ENCODE results near the gene SP3.
A peak's percentile ranks its signal among the peaks of the same experiment; 100 is the strongest.

The SP3 gene

GRCh38 chr2:173965372-173966025 is at the start of gene SP3:
TSS of gene SP3 (minus strand) at chr2:173965373. CDS start at chr2:173965171, 202 bp downstream.
- DNase-seq: peak; percentile 98

DNA sequence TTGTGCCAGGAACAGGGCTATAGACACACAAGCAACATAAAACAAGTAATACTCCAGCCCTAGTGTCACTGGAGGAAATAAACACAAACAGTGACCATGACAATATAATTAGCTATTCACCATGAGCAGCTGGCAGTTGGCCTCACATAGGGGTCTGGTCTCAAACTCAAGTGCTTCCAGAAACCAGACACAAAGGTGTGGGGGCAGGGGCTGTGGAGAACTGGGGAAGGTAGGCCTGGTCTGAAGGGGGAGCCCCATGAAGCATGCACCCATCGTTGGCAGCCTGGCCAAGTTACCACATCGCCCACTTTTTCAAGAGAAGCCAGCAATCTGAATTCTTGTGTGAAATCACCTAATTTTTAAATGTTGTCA is 49.5 kb upstream of the SP3 start:
- DNase-seq: no peak

DNA sequence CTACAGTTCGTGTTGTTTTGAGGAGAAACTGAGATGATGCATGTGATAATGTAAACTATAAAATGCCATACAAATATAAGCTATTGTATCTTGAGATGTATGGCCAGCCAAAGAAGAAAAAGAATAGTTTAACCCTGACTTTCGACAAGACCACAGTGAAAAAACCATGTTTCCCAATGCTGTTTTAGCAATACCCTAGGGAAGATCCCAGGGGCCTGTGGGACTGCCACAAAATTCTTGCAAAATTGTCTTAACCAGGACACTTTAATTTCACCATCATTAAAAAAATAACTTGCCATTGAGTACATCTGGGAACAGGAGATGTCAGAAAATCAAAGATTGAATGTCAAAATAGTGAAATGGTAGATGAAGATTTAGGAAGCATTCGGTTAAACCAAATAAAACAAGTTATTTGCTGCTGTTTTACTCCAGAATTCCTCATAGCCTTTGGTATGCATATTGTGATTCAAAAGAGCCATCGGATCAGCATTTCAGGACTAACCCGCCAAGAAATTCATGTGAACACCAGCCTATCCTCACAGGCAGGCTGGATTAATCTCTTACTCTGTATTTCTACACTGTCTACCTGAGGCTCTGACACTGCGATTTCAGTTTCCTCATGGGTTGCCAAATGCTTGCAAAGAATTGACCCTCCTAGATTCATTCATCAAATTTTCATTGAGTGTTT is 49.0 kb upstream of the SP3 start:
- DNase-seq: no peak

GRCh38 chr2:174013315-174013751 is 48.2 kb upstream of the SP3 start:
- DNase-seq: no peak

DNA sequence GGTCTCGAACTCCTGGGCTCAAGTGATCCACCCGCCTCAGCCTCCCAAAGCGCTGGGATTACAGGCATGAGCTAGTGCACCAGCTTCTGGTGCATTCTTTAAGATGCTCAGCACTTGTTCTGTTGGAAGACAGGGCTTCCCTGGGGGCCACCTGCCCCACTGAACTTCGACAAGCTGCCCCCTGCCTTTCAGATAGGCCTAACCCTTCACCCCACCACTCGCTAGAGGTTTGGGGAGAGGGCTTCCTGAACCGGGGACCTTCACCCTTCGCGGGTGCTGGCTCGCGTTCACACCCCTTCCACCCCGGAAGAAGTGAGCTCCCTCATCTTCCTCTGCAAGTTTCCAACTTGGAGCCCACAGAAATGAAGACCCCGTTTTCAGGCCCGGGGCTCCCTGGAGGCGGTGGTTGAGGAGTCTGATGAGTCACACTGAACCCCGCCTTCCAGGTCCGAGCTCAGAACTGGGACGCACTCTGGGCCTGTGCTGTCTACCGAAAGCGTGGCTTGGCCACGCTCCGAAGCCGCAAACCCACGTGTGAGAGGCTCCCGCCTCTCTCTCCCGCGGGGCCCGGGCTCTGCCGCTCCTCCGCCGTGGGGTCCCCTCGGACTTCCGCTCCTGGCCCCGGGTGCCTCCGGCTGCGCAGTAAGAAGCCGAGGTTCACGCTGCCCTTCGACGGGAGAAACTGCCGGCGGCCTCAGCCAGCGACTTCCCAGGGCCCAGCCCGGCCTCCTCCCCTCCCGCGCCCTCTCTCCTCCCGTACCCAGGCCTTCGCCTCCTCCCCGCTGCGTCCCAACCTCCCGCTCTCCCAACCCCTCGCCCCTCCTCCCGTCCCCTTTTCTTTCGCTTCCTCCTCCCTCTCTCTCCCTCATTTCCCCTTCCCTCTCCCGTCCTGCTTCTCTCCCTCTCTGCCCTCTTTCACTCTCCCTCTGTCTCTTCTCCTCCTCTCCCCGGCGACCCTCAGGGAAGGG is 47.5 kb upstream of the SP3 start:
- peak; percentile 60 for DNase-seq

DNA sequence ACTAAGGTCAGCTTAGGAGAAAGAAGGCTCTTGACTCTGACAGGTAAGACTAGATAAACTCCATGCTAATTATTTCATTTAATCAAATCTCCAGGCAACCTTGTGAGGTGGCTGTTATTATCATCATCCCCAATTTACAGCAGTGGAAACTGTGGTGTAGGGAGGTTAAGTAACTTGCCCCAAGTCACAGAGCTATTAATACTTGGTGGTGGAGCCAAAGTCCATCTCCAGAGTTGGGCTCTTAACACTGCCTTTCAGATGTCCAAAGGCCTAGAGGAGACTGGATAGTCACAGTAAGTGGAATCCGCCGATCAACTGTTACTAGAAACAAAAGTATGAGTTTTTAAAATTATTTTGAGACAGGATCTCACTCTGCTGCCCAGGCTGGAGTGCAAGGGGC is 46.6 kb upstream of the SP3 start:
- DNase-seq: no peak

GRCh38 chr2:174011173-174011572 is 46.0 kb upstream of the SP3 start:
- no peak for DNase-seq

DNA sequence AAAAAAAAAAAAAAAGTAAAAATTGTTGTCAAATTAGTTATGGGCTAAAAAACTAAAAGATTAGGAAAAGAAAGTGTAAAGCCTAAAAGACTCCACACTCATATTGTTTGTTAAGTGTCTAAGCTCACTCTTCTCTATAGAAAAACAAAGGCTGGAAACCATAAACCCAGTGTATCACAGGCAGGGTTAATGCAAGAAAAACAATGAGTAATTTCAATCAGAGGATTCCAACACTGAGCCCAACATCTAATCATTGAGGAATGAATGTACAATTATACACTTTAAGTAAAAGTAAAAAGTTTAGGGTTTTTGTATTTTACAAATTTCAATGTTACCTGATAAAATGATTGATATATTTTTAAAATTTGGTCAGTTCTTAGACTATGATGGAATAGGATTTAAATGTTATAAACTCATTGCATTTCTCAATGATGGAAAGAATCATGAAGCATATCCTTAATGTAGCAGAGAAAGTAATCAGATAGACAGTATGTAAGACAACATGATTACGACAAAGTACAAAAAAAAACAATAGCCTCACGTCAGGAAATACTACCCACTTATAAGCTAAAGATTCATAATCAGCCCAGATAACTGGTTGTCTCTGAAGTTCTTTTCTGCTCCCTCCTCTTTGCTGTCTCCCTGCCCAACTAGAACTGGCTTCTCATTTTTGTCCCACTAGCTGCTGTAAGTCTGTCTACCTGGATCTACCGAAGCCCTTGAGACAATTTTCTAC is 44.5 kb upstream of the SP3 start:
- peak; percentile 61 for DNase-seq

DNA sequence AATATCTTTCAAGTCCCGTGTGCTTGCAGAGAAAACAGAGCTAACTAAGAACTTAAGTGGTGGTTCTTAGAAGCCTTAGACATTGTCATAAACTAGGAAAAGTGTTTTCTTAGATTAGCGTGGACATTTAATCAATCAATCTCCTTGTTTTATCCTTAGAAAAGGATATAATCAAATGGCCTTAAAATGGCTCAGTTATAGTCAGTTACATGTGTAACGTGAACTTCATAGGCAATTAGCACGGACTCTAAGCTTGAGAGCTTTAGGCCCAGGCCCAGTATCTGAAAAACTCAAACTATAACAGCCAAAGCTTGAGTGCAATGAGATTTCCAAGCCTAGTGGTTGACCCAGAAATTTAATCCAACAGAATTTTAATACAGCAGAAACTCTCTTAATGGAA is 43.5 kb upstream of the SP3 start:
- DNase-seq: no peak

- peak; percentile 41 for DNase-seq
These were observed 41.8 kb upstream of the SP3 start for GRCh38 chr2:174007010-174007409.

GRCh38 chr2:174005801-174006419 is 40.7 kb upstream of the SP3 start:
- no peak for DNase-seq

GRCh38 chr2:174004905-174005605 is 39.9 kb upstream of the SP3 start:
- DNase-seq: peak; percentile 84

- DNase-seq: no peak
These were observed 38.8 kb upstream of the SP3 start for GRCh38 chr2:174003720-174004695.

DNA sequence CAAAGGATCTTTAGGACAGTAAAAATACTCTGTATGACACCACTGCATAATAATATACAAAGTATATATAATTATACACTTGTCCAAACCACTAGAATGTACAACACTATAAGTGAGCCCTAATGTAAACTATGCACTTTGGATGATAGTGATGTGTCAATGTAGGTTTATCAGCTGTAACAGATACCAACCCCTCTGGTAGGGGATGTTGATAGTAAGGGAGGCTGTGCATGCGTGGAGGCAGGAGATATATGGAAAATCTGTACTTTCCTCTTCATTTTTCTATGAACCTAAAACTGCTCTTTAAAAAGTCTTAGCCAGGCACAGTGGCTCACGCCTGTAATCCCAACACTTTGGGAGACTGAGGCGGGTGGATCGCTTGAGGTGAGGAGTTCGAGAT is 37.5 kb upstream of the SP3 start:
- DNase-seq: no peak

DNA sequence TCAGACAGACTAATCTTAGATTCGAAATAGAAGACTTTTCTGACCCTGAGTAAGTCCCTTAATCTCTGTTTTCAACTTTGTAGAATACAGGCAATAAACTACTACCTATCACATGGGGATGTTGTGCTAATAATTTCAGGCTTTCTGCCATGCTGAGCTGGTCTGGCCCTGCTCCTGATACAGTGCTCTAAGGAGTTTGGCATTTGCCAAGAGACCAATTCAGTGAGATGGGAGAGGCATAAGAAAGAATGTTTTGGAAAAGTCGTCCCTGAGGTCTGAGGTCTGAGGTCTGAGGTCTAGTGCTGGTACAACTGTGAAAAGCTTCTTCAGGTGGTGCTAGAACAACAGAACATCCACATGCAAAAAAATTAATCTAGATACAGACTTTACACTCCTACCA is 35.9 kb upstream of the SP3 start:
- DNase-seq: no peak

DNA sequence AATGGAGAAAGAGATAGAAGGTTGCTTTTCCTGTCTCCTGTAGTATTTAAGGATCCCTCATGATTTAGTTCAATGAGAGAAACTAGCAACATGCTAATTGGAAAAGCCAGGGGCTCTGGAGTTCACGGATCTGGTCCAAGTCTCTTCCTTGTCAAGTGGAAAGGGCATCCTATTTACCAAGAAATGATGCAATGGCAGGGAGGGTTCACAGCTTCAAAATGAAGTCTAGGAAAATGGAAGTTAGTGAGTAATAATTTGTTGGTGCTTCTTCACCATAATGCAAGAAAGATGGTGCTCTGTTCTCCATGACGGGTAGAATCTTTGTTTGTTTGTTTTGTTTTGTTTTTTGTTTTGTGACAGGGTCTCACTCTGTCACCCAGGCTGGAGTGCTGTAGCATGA is 34.6 kb upstream of the SP3 start:
- no peak for DNase-seq

GRCh38 chr2:173999272-173999671 is 34.1 kb upstream of the SP3 start:
- DNase-seq: no peak

DNA sequence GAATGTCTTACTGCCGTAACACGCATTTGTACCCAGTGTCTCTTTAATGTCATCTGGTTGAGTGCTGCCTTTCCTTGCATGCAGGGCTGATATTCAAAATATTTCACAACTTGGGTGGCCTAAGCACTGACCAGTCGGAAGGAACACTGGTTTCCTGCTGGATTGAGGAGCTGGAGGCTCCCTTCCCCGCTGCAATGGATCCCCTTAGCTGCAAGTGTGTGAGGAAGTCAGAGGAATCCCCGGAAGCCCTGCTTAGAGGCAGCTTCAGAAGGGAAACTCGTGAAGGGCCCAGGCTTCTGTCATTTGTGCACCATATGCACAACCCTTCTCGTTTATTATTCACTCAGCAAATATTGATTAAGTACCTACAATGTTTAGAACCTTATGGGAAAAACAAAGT is 33.2 kb upstream of the SP3 start:
- no peak for DNase-seq

DNA sequence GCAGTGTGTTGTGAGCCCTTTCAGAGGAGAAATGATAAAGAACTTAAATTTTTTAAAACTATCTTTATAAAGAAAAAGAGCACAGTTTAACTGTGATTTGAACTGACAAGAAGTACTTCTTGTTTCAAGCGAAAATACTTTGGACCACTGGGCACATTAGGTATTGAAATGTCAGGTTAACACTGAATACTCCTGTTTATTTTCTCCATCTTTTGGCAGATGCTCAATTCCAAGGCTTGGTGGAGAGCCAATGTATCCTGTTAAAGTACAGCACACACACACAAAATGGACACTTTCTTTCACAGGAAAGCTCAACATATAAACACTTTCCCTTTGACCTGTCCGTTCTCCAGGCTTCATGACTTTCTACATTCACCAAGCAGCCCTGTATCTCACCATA is 32.6 kb upstream of the SP3 start:
- DNase-seq: no peak

- no peak for DNase-seq
These were observed 32.1 kb upstream of the SP3 start for GRCh38 chr2:173997269-173997668.

- DNase-seq: no peak
These were observed 31.6 kb upstream of the SP3 start for GRCh38 chr2:173996766-173997165.
